Medulla oblongata (tissue), 1 donor: ENCODE measurements around the gene COL4A5.
"Not testable (repeated sequence)": the region's sequence is repeated elsewhere in the genome, so short reads cannot be mapped to it uniquely, and the experiment has no call there.

ENCODE experiments used
- DNase-seq: peaks from one replicate; pipeline ENCODE4 v3.0.0-alpha.2; 2015; ENCODE audit errors: extremely low spot score

Gene COL4A5

GRCh38 chrX:108439426-108439942, at the start of gene COL4A5:
COL4A5 (plus strand) TSS chrX:108439838; CDS start chrX:108440126, 288 bp downstream.
- peak; percentile 60 for DNase-seq

DNA sequence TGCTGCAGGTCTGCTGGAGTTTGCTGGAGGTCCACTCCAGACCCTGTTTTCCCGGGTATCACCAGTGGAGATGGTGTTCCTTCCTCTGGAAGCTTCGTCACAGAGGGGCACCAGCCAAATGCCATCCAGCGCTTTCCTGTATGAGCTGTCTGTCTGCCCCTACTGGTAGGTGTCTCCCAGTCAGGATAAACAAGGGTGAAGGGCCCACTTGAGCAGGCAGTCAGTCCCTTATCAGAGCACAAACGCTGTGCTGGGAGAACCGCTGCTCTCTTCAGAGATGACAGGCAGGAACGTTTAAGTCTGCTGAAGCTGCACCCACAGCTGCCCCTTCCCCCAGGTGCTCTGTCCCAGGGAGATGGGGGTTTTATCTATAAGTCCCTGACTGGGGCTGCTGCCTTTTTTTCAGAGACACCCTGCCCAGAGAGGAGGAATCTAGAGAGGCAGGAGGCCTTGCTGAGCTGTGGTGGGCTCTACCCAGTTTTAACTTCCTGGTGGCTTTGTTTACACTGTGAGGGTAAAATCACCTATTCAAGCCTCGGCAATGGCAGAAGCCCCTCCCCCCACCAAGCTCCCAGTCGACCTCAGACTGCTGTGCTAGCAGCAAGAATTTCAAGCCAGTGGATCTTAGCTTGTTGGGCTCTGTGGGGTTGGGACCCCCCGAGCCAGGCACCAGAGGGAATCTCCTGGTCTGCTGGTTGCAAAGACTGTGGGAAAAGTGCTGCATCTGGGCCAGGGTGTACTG, 48.5 kb upstream of the COL4A5 start:
- DNase-seq, result not testable (repeated sequence)

DNA sequence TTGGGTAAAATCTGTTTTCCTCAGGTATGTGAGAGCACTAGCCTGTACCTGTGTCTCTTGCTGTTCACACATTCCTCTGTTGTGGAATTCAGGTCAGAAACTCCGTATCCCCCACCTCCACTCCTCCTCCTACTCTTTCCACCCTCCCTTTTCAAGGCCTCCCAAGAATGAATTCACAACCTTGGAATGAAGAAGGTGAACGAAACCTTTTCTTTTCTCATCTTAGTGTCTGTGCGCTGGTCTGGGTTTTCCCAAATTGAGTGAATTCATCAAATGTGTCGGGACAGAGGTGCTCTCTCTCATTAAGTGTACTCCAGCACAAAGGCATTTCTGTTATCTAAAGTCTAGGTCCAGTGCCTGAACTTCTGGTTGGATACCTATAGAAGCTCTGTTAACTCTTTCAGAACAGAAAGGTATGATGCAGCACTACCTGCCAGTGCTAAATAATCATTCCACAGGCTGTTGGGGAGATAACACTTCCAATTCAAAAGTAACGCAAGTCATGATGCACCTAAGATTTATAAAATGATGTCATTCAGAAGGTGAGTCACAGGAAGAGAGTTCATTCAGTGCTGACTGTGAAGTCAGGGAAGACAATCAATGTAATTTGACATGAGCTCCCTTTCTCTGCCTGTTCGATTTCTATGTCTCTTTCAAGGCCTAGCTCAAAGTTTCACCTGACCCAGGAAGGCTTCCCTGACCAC, 43.3 kb upstream of the COL4A5 start:
- no peak for DNase-seq

GRCh38 chrX:108396986-108397385, 42.7 kb upstream of the COL4A5 start:
- DNase-seq, result no peak

GRCh38 chrX:108397627-108398391, 41.8 kb upstream of the COL4A5 start:
- no peak for DNase-seq

- DNase-seq, result peak; percentile 1
Measured at GRCh38 chrX:108399418-108400165, 40.0 kb upstream of the COL4A5 start.

DNA sequence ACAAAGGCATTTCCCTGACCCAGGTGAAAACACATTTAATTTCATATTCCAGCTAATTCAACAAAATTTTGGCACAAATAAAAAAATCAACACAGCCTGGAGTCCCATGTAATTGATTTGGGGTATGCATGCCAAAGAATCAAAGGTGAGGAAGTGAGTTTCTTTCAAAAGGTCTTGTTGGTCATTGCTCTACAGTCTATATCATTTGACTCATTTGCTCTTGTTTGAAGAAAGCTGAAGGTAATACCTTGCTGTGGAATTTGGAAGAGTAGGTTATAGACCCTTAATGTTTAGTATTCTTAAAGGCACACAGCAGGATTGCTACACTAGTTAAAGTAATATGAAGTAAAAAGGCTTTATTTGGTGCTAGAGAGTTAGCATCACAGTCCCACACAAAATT, 26.9 kb upstream of the COL4A5 start:
- no peak for DNase-seq

- no peak for DNase-seq
Measured at GRCh38 chrX:108415146-108415545, 24.5 kb upstream of the COL4A5 start.

GRCh38 chrX:108415891-108416290, 23.7 kb upstream of the COL4A5 start:
- DNase-seq, result no peak

- DNase-seq, result no peak
Measured at GRCh38 chrX:108417257-108417656, 22.4 kb upstream of the COL4A5 start.

DNA sequence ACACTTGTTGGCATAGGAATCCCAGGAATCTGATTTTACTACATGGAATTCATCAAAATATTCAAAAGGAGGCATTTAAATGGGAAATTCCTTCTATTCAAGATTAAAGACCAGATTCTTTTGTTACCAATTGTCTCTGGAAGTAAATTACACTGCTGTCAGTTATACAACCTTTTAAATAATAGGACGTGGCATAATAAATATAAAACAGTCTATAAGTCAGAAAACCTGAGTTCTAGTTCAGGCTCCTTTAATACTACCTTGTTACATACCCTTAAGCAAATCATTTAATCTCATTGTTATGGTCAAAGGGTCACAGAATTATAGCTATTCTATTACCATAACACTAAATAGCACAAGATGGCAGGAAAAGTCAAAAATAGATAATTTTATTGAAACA, 20.2 kb upstream of the COL4A5 start:
- no peak for DNase-seq

DNA sequence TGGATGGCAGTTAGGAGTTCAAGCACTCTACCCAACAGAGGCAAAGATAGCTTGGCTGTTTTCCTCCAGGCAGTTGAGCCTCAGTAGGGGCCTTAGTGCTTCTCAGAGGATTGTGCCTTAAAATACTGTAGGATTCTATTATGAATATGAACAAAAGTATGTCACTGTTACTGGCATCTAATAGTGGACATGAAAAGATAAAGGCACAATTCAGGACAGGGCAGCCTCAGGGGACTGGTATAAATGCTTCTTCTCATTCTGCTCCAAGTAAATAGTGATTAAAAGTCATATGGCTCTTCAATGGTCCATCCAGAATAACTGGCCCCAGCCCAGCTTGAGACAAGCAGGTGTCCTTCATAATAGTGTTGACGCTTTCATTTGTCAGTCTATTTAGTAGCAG, 19.2 kb upstream of the COL4A5 start:
- DNase-seq, result no peak

- no peak for DNase-seq
Measured at GRCh38 chrX:108426262-108426661, 13.4 kb upstream of the COL4A5 start.

- no peak for DNase-seq
Measured at GRCh38 chrX:108435261-108435660, 4.4 kb upstream of the COL4A5 start.

- DNase-seq, result no peak
Measured at GRCh38 chrX:108437349-108438109, 2.1 kb upstream of the COL4A5 start.

DNA sequence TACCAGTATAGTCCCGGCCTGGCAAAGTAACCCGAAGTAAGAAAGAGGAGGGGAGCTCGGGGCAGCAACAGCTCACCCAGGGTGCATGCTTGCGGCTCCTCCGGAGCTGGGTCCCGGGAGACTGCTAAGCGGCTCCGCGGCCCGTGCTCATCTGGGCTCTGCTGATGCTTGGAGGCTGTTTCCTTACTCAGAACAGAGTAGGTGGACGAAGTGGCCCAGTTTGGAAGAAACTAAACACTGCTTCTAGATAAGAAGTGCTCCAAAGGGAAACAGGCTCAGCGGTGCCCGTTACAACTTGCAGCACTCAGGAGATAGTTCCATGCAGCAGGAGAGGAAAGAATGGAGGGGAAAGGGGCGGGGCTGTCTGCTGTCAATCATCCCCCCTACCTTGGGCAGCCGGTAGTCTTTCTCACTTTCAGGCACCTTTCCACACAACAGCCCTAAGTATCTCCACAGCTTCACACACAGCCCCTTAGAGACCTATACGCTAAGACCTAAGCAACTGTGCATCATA, 1.5 kb upstream of the COL4A5 start, which contains the start of gene COL4A6:
TSS of gene COL4A6 (minus strand) at position 313 of the 514 bp plus-strand sequence. CDS start at position 87, 226 bp downstream.
- DNase-seq, result no peak

DNA sequence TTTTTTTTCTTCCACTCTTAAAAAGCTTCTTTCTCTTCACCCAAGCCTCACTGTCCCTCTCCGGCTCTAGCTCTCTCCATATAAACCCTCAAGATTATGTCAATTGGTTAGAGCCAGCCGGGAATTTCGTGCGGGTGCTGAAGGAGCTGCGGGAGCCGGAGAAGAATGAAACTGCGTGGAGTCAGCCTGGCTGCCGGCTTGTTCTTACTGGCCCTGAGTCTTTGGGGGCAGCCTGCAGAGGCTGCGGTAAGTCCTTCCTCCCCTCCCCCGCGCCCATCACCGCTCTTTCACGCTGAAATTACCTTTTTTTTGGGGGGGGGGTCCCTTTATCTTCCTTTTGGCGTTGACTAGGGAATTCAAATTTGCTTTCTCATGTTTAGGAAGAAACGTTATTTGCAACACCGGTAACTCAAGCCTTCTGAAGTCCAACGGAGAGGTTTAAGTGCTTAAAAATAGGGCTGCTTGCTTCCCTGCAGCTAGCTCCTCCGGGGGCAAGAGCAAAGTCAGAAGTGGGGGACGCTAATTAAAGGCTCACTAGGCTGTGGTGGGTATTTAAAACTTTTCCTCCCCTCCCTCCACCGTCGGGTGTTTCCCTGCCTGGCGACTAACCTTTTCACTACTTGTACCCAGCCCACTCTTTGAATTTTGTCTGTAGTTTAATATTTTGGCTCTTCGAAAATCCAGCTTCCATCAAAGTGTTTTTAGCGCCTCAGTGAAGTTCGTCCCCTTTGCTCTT, 491 bp downstream of the COL4A5 start:
- peak; percentile 15 for DNase-seq

GRCh38 chrX:108442901-108443464, 3.3 kb downstream of the COL4A5 start:
- no peak for DNase-seq

DNA sequence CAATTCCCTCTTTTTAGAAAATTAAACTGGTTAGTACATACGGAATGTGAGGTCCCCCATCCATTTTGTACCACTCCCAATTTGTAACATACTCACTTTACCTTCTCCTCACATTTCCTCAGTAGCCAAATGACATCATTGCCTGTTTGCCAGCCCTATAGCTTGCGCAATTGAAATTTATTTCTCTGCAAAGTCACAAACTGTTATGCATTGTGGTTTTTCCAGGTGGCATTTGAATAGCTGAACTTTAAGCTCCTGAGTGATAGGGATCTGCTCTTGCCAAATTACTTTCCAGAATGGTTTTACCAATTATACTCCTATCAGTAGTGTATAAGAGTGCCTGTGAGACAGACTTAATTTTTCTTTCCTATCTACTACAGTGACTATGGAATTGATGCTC, 7.7 kb downstream of the COL4A5 start:
- no peak for DNase-seq
